ENCODE measurements around the gene SLAIN1.

GRCh38 chr13:77698201-77699058 is 943 bp downstream of the SLAIN1 start:
- TF ChIP-seq CTCF (IDR thresholded peaks at IDR 0.05) (peak; percentile 24), EZH2 (IDR thresholded peaks at IDR 0.05; ENCODE audit: borderline replicate concordance, insufficient read depth, low read depth, low read length, poor library complexity, severe bottlenecking) (no peak)
